ENCODE results near the gene SH3BP1.

GRCh38 chr22:37601203-37601539, 38.3 kb upstream of the SH3BP1 start:
- no peak for TF ChIP-seq TAF1 (IDR thresholded peaks at IDR 0.05; ENCODE audit: borderline replicate concordance, low read depth, low read length)
- no peak for TF ChIP-seq POLR2A (IDR thresholded peaks at IDR 0.05; ENCODE audit: low read depth, low read length)

Measured in GM12892 (cell line).